Thyroid gland (tissue), 4 donors: ENCODE measurements around the gene CCDC85C. TPM values are rescaled to one million over a fixed set of nuclear protein-coding genes. Genes with fewer than 3 reads are reported as not detected.

Experiments used
- DNase-seq, 2 donors: peaks; one replicate each; pipeline ENCODE4 v3.0.0-alpha.2; 2019
- H3K27ac ChIP-seq, 3 donors: fragments of 200-600 bp; sonication (generic); 1 replicate in 2 of 3; 2 replicates in 1 of 3; pipeline ENCODE4 v1.5.1; 2016 to 2019; ENCODE audit warnings: mild to moderate bottlenecking in 1 of 3, moderate library complexity in 1 of 3
- H3K27me3 ChIP-seq: fragments of 200-600 bp; sonication (generic); one replicate; pipeline ENCODE4 v1.5.1; 2019
- H3K36me3 ChIP-seq, 2 donors: fragments of 200-600 bp; sonication (generic); one replicate each; pipeline ENCODE4 v1.5.1; 2016 to 2019
- H3K4me1 ChIP-seq, 2 donors: fragments of 200-600 bp; sonication (generic); one replicate each; pipeline ENCODE4 v1.5.1; 2017 to 2019
- H3K4me3 ChIP-seq, 3 donors: fragments of 200-600 bp; sonication (generic); replicated peaks in 1 of 3; 1 replicate in 2 of 3; 2 replicates in 1 of 3; pipeline ENCODE4 v1.5.1; 2016; ENCODE audit warnings: mild to moderate bottlenecking in 1 of 3
- H3K9me3 ChIP-seq: fragments of 200-600 bp; sonication (generic); one replicate; pipeline ENCODE4 v1.5.1; 2017
- POLR2A ChIP-seq, 2 donors: fragments of 450-650 bp; IDR thresholded peaks; one replicate each; pipeline ENCODE4 v1.6.1; 2017; ENCODE audit warnings: antibody characterized with exemption in 2 of 2, mild to moderate bottlenecking in 2 of 2, moderate library complexity in 1 of 2
- WGBS, 2 donors: methylation state at CpG; one replicate each; pipeline ENCODE4 v1.1.5; 2017; 5-methylcytosine and 5-hydroxymethylcytosine counted together
- intact Hi-C: fragments of 100-400 bp; cut with DNase I; formaldehyde crosslinking; loops from one replicate; pipeline ENCODE4 v1.15.1; 2023
- total RNA-seq, 4 donors: library from RNA; depleted of rRNA; stranded (reverse); fragments of >200 nt; gene quantifications; one replicate each; pipeline ENCODE4 v1.2.3, GENCODE V29; 2016
- TF ChIP-seq, protein P1 (sequence below), 6 experiments: fragments of 200-600 bp in 3 of 6; fragments of 450-650 bp in 3 of 6; sonication (generic) in 3 of 6; IDR thresholded peaks; one replicate each; pipeline ENCODE4 v1.5.1; 2016 to 2019; ENCODE audit warnings: antibody characterized with exemption in 6 of 6, mild to moderate bottlenecking in 2 of 6, inconsistent platforms in 1 of 6, moderate library complexity in 1 of 6

The CCDC85C gene
- total RNA-seq, 4 donors from 2014 or later, result 8.6 to 28.3 (median 17.3) TPM

- Histone ChIP-seq H3K4me1 (no peaks in the 10 kb centered on the region), H3K27me3 (no peaks in the 10 kb centered on the region), H3K4me3 (no peak overlapping the region), H3K36me3 (no peaks in the 10 kb centered on the region), H3K27ac (no peak overlapping the region), H3K9me3 (no peaks in the 10 kb centered on the region)
- intact Hi-C loops, result no loop called here
- TF ChIP-seq, protein P1, sequence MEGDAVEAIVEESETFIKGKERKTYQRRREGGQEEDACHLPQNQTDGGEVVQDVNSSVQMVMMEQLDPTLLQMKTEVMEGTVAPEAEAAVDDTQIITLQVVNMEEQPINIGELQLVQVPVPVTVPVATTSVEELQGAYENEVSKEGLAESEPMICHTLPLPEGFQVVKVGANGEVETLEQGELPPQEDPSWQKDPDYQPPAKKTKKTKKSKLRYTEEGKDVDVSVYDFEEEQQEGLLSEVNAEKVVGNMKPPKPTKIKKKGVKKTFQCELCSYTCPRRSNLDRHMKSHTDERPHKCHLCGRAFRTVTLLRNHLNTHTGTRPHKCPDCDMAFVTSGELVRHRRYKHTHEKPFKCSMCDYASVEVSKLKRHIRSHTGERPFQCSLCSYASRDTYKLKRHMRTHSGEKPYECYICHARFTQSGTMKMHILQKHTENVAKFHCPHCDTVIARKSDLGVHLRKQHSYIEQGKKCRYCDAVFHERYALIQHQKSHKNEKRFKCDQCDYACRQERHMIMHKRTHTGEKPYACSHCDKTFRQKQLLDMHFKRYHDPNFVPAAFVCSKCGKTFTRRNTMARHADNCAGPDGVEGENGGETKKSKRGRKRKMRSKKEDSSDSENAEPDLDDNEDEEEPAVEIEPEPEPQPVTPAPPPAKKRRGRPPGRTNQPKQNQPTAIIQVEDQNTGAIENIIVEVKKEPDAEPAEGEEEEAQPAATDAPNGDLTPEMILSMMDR (IDR thresholded peaks at IDR 0.05), result no peak
- TF ChIP-seq POLR2A (IDR thresholded peaks at IDR 0.05), result no peak
- 78 to 82% methylated on average over 5 to 6 of the region's 8 CpGs for WGBS, 2 donors
- DNase-seq, result no peak
Measured at GRCh38 chr14:99612738-99613330, 8.8 kb upstream of the CCDC85C start.

DNA sequence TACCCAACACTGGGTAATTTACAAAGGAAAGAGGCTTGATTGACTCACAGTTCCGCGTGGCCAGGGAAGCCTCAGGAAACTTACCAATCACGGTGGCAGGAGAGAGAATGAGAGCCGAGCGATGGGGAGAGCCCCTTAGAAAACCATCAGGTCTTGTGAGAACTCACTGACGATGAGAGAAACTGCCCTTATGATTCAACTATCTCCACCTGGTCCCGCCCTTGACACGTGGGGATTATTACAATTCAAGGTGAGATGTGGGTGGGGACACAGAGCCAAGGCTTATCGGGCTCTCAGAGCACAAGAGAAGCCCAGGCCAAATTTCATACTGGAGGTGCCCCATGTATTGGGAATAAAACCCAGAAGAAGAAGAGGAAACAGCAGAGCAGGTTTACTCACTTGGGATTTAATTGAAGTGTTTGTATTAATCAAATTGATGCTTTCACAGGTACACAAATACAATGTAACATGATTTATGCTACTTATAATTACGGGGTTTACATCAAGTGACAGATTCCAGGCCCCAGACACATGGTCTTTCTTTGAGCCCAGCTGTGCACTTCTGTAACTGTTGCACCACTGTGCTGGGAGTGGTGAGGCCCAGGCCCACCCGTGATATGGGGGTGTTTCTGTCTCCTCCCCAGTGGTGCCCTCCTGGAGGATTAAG is 8.2 kb upstream of the CCDC85C start:
- intact Hi-C loops, result no loop called here
- WGBS, 2 donors, result 76 to 86% methylated on average over 10 to 11 of the region's 11 CpGs
- Histone ChIP-seq H3K36me3 (no peaks in the 10 kb centered on the region), H3K9me3 (no peaks in the 10 kb centered on the region), H3K27ac (no peak overlapping the region), H3K4me1 (no peaks in the 10 kb centered on the region), H3K27me3 (no peaks in the 10 kb centered on the region), H3K4me3 (no peak overlapping the region)
- no peak for TF ChIP-seq POLR2A (IDR thresholded peaks at IDR 0.05)
- TF ChIP-seq, protein P1 (IDR thresholded peaks at IDR 0.05), result no peak
- DNase-seq, result no peak

- Histone ChIP-seq H3K4me3 (no peak overlapping the region), H3K36me3 (no peaks in the 10 kb centered on the region), H3K9me3 (no peaks in the 10 kb centered on the region), H3K27me3 (no peaks in the 10 kb centered on the region), H3K4me1 (no peaks in the 10 kb centered on the region), H3K27ac (no peak overlapping the region)
- DNase-seq, result no peak
- TF ChIP-seq, protein P1 (IDR thresholded peaks at IDR 0.05), result no peak
- no peak for TF ChIP-seq POLR2A (IDR thresholded peaks at IDR 0.05)
- 95 to 96% methylated on average over 4 of the region's 4 CpGs for WGBS, 2 donors
- intact Hi-C loops, result no loop called here
Measured at GRCh38 chr14:99611646-99612045, 7.6 kb upstream of the CCDC85C start.

- intact Hi-C loops, result loop anchor here (5.0 to 10.0 kb wide), 2 partner anchors 47 to 75 kb away; partner anchors contain the start of gene CYP46A1
- H3K4me3 ChIP-seq, result no peak overlapping the region
- TF ChIP-seq, protein P1 (IDR thresholded peaks at IDR 0.05), result peak in 3 of 6 experiments; percentile 33 to 55 (median 48)
- no peak for TF ChIP-seq POLR2A (IDR thresholded peaks at IDR 0.05)
Measured at GRCh38 chr14:99609245-99610170, 5.5 kb upstream of the CCDC85C start.

More at GRCh38 chr14:99609245-99610170, 5.5 kb upstream of the CCDC85C start:
- H3K27me3 ChIP-seq, result no peaks in the 10 kb centered on the region
- H3K9me3 ChIP-seq, result no peaks in the 10 kb centered on the region
- WGBS, 2 donors, result 62 to 81% methylated on average over 9 to 10 of the region's 10 CpGs
- H3K27ac ChIP-seq, result no peak overlapping the region
- no peaks in the 10 kb centered on the region for H3K4me1 ChIP-seq
- no peaks in the 10 kb centered on the region for H3K36me3 ChIP-seq
- peak in 1 of 2 donors; percentile 33 for DNase-seq
